NCI-H1092 treated with DMSO at 0.1 percent for 48 hours (cell line): ENCODE data around the gene RIN3.

ENCODE experiments used
- DNase-seq: peaks from one replicate; lab custom pipeline; 2025; lab: John Stamatoyannopoulos, UW

Gene RIN3

DNA sequence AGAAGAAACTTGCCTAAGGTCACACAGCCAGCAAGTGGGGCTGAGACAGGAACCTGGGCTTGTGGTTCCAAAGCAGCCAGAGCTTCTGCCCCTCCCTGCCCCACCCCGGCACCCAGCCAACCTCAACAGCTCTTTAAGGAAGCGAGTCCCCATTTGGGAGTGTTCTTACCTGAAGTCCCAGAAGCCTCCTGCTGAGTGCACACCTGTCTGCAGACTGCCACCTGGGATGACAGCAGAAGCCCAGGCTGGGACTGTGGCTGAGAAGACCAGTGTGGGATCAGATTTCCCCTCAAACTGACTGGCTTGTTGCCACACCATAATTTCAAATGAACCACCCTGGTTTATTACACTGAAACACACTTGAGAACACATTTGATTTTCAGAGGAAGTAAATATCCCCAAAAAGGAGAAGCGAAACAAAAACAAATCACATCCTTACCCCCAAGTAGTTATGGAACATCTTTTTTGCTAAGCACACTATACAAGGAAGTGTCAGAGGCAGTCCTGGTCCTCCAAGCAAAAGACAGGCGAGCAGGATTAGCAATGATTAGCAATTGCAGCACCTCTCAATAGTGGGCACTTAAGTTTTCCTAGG is 6.3 kb upstream of the RIN3 start:
- peak; percentile 61 for DNase-seq

DNA sequence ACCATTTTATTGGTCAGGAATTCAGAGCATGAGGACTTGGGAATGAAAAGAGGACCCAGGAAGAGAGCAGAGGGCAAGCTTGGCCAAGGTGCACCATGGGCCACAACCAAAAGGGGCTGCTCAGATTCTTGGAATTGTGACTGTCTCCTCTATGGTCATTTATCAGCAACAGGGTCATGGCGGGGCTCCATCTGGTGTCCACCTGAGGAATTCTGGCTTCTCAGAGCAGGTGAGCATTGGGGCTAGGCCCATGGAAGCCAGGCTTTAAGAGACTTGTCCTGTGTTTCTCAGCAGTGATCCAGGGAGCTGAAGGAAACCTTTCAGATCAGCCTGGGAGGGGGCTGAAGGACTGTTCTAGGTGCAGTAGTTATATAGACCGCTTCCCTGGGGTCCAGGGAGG is 2.6 kb upstream of the RIN3 start:
- no peak for DNase-seq

DNA sequence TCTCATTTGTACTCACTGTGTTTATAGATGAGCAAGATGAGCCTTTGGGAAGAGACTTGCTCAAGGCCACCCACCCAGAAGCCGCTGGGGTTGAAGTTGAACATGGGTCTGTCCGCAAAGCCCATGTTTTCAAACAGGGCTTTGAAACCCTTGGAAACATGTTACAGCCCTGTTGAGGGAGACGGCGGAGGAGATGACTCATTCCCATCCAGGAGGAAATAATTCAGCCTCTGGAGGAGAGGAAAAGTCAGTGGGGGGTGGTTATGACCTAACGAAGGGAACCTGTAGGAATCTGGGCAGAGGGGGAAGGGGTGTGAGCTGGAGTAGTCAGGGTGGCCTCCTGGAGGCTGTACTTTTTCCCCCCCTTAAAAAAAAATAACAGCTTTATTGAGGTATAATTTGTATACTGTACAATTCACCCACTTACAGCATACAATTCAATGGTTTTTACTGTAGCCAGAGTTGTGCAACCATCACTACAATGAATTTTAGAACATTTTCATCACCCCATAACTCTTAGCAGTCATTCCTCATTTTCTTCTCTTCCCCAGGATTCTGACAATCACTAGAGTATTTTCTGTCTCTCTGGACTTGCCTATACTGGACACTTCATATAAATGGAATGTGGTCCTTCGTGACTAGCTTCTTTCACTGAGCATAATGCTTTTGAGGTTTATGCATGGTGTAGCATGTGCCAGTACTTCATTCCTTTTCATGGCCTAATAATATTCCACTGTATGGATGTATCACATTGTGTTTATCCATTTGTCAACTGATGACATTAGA is 1.9 kb upstream of the RIN3 start:
- no peak for DNase-seq

DNA sequence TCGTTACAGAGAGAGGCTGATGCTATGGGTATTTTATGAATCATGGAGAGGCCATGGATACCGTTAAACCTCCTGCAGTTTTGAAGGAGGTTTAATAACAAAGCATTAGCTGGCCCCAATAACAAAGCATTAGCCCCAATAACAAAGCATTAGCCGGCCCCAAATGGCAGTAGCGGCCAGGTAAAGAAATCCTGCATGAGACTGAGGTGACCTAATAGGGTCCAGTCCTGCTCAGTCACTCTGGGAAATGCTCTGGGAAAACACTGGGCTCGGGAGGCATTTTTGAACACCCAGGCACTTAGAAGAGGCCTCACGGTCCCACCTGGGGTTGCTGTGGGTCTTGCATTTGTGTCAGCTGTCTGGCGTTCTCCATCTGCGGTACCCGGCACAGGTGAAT is 776 bp upstream of the RIN3 start:
- DNase-seq: no peak

DNA sequence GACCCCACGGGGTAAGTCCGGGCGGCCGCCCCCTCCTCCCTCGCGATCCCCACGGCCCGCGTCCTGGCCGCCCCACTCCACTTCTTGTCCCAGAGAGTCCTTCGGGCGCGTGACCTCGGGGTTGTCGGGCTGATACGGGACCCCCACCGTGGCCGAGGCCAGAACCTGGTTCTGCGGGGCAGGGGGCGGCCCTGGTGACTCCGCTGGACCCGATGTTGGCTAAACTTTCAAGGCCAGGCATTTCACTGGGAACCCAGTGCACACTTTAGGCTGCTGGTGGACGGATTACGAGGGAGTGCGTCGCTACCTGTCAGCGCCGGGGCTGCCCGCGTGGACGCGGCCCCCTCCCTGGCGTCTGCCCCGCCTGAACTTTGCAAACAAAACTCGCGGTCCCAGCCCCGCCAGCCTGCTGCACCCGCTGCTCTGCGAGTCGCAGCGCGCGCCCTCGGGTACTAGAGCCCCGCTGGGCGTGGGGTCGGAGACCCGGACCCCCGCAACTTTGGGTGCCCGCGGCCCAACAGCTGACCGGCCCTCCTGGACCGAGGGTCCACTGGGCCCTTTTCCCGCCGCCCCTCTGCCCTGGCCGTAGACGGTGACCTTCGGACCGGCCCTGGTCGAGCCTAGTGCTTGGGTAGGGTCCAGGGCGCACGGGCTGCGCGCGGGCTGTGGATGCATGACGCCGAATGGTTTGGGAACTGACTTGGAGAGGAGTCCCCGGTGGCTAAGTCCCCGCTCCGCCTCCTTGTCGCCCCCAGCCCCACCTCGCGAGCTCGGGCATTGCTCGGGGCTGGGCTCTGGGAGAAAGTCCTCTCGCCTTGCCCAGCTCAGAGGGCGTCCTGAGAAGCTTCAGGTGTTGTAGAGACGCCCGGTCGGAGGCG is 624 bp downstream of the RIN3 start:
- DNase-seq: no peak

DNA sequence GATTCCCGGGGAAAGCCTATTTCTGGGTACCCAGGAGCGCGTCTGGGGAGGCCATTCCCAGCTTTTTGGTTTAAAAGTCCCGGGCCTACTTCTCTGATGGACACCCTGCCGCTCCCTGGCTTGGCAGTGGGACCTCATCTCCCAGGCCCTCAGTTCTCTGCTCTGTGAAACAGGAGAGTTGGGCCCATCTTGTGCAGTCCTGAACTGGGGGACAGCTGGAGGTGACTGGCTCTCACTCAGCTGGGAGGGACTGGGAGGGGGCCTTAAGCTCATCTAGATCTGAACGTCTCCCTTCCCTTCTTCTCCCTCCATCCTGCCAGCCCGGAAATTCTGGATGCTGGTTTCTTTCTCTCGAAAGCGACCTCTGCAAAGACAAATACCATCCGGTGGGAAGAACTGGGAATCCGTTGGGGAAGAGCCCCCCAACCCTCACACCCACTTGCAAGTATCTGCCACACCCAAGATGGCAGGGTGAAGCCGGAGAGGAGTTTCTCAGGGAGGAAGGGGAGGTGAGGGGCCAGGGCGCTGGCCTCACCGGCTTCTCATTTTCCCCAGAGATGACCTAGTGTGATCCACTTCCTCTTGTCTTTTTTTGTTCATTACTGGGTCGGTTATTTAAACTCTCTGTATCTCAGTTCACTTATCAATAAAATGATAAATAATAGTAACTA is 1.4 kb downstream of the RIN3 start:
- DNase-seq: no peak

DNA sequence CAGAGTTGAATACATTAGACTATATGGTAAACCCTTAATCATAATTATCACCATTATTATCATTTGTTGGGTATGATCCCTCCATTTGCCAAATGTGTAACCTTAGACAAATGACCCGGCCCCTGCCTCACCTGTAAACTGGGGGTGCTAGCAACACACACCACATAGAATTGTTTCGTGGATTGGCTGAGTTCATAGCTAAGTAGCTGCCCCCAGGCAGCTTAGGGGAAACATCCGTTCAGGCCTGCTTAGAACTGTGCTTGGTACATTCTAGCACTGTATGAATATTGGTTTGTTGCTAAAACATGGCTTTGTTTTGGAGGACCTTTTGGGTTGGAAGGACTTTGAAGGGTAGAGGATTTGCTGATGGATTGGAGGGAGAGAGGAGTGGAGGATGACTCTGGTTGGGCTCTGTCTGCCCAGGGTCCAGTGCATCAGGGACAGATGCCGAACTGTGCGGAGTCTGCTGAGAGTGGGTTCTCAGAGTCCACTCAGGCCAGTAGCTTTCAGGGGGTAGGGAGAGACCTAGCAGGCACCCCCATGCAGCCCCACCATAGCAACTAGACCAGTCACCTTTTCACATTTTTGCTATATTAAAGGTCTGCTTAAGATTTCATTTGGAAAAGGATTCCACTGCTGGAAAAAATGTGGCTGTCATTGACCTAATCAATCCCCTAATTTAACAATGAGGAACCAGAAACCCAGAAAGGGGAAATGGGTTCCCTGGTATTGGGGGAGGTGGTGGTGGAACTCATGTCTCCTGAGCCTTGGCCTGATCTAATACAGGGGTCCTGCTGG is 2.2 kb downstream of the RIN3 start:
- no peak for DNase-seq

DNA sequence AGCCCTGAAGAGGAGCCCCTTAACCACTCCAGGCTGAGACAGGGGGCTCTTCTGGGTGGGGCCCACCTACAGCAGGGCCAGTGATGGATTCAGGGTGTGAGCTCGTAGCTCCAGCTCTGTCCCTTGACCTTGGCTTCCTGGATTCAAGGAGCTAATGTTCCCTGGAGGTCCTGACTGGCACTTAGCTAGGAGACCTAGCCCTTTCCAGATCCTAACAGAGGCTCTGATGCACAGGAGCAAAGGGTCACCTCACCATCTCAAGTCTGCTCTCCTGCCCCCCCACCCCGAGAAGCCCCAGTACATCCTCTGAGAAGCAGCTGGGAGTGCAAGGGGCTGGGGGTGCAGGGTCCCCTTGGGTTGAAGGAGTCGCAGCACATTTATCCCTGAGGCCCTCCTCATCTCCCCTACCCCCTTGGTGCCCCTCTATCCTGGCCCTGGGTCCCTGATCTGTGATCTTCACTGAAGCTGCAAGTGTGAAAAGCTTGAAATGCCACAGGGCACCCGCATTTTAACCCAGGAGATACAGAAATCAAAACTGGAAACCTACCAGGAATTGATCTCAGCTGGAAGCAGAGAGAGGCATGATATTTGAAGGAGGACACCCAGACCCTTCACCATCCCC is 2.9 kb downstream of the RIN3 start:
- DNase-seq: no peak

DNA sequence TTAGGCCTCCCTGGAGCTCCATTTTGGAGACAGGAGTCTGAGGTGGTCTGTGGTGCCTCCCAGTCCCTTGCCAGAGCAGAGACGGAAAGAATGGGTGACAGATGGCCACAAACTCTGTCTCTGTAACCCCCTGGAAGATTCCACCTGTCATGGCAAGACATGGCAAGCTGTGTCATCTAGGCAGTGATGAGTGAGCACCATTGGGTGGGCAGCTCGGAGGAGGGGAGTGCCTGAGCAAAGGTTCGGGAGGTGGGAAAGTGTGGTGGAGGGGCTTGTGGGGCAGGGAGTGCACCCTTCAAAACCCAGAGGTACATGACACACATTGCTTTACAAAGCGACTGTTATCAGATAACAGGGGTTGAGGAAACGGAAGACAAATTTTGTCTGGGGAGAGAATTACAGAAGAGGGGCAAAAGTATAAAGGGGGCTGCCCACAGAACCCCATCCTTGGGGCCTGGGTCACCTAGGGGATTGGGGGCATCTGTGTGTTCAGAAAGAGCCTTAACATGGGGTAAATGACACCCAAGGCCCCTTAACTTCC is 3.5 kb downstream of the RIN3 start:
- no peak for DNase-seq

DNA sequence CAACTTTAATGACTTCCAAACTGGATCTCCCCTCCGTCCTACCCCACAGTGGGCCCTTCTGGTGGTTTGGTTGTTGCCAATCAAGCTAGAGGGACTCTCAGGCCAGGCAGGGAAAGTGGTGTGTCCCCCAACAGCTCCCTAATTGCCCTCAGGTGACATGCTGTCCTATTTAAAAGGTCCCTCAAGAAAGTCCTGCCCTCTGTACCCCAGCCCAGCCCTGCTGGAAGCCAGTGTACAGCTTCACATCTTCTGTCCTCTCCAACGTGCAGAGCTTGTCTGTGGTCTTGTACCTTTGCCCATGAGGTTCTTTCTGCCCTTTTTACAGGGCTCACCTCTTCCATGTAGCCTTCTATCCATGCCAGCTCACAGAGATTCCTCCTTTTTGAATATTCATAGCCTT is 4.2 kb downstream of the RIN3 start:
- DNase-seq: no peak

DNA sequence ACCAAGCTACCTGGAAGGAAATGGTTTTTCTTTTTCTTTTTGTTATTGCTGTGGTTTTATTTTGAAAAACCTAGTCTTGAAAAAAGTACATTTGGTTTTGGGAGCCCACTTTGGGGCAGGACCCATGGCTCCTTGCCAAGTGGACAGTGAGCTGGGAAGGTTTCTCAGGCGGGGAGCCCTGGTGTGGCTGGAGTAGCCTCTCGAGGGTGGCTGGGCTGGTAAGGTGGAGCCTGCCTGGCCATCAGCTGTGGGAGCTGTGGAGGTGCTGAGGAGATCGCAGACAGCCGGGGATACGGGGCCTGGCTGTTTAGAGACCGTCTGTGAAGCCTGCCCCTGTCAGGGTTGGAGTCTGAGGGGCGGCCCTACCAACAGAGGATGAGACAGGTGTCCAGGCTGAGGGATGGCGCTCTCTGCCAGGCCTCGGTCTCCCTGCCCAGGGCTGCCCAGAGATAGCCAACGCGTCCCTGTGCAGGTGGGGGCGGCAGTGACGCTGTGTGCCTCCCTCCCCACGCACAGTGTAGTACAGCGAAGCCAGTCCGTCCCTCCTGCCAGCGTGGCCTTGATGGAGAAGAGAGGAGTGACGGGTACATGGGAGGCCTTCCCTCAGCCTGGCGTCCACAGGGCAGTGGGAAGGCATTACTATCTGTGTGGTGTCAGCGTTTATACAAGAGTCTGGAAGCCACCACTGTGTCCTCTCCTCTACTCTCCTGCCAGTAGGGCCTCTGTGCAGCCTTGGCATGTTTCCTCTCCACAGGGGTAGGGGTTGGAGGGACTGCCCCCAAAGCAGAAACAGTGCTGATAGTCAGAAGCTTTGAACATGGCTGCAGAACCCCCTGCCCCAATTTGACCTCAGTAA is 5.9 kb downstream of the RIN3 start:
- DNase-seq: no peak

DNA sequence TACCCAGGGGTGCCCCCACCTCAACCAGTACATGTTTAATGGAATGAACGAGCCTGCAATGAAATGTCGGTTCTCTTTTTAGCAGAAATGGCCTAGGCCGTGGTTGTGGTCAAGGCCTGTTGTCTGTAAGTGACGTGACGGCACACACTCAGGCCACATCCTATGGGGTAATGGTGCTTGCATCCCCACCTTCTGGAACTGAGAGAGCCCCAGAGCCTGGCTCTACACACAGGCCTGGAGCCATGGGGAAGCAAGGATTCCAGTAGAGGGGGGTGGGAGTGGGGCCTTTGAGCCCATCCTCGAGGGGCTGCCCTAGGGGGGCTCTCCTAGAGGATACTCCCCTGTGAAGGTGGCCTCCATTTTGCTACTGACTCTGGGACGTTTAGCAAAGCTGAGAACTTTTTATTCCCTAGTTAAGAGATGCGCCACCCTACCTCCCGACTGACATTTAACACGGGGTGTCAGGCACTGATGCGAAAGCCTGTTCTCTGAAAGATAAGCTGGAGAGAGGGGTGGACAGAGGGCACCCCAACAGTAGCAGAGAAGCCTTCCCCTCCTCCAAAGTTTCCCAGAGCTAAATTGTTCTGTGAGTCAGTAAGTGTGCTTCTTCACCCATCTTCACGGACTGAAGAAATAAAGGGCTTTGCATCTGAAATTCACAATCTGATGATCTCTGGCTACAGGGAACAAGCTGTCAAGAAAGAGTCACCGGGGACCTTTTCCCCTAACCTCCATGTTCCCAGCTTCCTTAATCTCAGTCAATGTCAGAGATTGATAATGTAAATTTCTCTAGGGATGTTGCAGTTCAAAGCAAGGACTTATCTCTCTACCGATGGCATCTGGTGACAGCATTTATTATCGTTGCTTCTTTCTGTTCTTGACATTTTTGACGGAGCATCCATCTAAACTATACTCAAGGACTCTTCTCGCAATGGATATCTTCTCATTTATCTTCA is 6.8 kb downstream of the RIN3 start:
- DNase-seq: no peak

DNA sequence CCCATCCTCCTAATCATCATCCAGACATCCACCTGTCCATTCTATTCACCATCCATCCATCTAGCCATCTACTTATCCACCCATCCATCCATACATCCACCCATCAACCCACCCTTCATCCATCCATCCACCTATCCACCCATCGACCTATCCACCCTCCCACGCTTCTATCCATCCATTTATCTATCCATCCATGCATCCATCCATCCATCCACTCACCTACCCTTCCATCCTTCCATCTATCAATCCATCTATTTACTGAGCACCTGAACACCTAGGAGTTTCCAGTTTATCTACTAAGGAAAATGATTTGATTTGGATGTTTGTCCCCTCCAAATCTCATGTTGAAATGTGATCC is 7.5 kb downstream of the RIN3 start:
- DNase-seq: no peak

DNA sequence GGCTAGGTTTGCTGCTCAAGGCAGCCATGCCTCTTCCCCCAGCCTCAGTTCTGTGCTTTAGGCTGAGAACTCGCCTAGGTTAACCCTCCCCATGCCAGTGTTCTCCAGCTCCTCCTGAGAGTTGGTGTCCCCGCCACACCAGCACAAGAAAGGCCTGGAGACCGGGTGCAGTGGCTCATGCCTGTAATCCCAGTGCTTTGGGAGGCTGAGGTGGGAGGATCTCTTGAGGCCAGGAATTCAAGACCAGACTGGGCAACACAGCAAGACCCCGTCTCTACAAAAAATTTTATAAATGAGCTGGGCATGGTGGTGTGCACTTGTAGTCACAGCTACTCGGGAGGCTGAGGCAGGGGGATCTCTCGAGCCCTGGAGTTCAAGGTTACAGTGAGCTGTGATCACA is 10.2 kb downstream of the RIN3 start:
- DNase-seq: no peak

DNA sequence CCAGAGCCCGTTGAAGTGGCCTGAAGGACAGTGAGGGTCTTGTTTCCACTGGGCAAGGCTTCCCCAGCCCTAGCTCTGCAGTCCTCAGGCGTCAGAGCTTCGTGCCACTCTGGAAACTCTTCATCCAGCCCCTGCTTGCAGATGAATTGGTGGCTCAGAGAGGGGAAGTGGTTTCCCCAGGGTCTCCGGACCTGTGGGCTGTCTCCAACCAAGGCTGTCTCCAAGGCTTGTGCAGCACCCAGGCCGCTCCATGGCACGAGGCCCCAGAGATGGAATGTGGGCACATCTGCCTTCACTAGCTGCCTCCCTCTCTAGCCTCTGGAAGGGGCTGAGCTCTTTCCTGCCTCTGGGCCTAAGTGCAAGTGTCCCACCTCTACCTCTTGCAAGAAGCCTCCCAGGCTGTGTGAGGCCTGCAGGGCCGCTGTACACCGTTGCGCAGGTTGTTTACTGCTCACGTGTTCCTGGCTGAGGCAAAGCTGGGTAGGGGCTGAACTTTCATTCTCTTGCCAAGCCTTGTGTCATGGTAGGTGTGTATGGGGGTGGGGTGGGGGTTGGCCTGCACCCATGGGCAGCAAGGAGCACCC is 11.1 kb downstream of the RIN3 start:
- no peak for DNase-seq

DNA sequence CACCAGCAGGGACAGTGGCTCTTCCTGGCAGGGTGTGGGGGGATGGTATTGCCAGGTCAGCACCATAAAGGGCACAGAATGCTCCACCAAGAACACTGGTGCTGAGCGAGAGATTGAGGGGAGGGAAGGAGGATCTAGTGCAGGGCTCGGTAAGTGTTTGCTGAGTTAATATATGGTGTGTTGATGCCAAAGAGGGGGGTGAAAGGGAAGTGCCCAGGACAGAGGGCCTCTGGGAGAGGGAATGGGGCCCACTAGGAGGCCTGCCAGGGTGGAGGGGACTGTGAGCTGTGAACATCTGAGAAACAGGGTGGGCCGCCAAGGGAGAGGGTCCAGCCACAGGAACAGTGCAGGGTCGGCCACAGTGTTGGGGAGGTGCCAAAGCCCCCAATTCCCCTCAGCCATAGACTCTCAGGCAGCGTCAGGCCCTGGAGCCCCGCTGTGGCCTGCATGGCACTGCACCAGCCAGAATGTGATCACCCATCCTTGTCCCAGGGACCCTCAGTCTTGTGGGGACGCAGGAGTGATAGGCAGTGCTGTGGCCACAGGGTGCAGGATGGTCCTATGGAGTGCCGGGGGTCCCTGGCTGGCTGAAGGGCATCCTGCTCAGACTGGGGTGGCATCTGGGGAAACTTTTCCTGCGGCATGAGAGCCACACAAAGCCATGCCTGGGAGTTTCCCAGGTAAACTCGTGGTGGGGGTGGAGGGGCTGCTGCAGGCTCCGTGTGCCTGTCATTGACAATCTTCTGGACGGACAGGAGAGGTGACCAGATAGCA is 11.9 kb downstream of the RIN3 start:
- DNase-seq: no peak

DNA sequence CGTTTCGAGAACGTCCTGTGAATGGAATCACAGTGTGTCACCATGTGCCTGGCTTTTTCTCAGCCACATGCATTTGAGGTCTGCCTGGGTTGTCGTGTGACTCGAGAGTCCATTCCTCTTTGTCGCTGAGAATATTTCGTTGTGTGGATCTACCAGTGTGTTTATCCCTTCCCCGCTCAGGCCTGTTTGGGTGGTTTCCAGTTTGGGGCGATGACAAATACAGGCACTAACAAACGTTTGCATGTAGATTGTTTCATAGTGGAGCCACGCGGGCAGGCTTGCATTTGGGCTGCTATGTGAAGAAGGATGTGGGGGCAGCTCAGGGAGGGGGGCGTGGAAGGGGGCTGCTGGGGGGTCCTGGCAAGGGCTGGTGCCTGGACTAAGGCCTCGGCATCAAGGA is 14.1 kb downstream of the RIN3 start:
- no peak for DNase-seq
